ENCODE data around the gene HNRNPF. TPM values are rescaled to one million over a fixed set of nuclear protein-coding genes. Genes with fewer than 3 reads are reported as not detected.
"Not testable (repeated sequence)": the region's sequence is repeated elsewhere in the genome, so short reads cannot be mapped to it uniquely, and the experiment has no call there.

The HNRNPF gene
- total RNA-seq, 1 donor from 2014 or later, result 160 TPM

DNA sequence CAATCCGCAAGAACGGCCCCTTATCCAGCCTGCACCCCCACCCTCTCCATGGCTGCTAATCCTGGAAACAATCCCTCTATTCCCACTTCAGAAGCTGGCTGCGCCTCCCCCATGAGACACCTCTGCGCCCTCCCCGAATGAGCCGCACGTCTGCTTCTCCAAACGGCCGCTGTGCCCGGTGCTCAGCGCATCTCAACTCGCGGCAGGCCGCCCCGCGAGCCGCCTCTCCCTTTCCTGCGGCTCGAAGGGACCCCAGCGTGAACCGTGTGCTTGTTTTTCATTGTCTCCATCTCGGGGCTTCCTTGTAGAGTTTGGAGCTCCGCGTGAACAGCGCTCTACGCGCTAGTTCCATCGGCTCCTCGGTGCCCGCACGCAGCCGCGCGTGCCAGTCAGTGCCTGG is 58.3 kb downstream of the HNRNPF start:
- DNase-seq (ENCODE audit: low read depth in 2 of 2), result no peak

DNA sequence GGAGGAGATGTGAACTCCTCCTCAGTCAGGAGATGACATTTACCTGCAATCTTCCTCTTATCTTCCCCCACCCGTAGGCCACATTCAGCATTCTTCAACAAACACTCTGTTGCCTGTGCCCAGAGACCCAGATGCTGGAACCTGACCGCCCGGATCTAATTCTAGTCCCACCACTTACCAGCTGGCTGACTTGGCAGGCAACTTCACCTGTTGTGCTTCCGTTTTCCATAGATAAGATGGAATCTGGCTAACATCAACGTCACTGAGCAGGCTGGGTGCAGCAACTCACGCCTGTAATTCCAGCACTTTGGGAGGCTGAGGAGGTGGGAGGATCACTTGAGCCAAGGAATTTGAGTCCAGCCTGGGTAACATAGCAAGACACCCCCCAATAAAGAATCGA is 58.8 kb downstream of the HNRNPF start:
- no peak for DNase-seq (ENCODE audit: low read depth in 2 of 2)

DNA sequence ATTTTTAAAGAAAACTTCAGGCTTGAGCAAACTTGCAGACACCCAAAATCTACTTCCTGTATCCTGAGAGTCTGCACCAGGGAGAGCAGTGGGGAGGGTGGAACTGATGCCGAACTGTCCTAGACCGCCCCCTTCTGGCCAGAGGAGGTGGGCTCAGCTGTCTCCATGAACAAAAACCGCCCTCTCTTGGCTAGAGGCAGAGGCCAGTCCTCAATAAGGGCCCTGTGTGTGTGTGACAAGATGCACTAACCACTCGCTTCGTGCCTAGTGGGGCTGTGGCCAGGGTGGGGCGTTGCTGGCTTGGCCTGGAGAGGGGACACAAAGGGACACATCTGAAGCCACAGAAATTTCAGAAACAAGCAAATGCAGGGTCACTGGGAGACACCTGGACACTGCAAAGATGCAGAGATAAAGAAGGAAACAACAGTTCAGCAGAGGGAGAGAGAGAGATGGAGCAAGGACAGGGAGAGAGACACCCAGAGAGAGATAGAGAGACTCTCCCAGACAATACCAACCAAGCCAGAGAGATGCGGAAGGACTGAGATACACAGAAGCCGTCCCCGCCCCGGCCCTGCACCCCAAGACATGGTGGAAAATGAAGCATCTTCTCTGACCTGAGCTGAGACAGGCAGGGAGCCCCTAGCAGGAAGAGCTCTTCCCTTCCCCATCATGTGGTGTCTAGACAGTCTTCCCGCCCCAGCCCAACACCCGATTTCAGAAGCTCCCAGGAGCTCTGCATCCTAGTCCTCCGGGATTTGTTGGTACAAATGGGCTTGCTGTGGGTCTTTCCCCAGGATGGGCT is 60.3 kb downstream of the HNRNPF start:
- peak; percentile 74 to 81 for DNase-seq (ENCODE audit: low read depth in 2 of 2)

DNA sequence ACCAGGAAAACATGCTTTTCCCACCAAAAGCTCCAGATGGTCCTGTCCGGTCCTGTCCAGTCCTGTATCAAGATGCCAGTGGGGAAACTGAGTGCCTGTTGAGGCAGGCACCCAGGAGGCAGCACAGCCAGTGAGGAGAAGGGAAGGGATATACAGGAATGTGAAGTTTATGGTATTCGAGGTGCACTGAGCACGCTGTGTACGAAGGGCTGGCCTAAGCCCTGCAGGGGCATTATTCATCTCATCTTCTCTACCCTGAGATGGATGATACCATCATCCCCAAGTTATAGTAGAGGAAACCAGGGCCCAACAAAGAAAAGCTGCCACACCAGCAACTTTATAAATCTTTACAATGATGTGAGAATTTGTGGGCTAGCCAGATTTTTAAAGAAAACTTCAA is 61.0 kb downstream of the HNRNPF start:
- DNase-seq (ENCODE audit: low read depth in 2 of 2), result no peak

DNA sequence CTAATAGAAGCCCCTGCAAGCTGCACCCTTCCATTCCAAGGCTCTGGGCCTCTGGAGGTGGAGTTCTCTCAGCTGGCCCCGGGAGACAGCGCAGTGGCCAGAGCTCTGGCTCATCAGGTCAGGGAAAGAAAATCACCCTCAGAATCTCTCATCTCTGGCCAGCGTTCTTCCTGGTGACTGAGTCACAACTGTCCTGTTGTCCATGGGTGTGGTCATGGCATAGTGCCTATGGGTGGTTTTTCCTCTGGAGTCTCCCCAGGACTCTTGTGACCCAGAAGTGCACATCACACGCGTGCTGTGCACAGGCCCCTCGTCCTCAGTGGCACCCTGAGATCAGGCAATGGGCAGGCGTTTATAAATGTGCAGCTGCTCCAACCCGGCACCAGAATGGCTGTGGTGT is 64.9 kb downstream of the HNRNPF start:
- no peak for DNase-seq (ENCODE audit: low read depth in 2 of 2)

GRCh38 chr10:43343126-43343525 is 65.9 kb downstream of the HNRNPF start:
- DNase-seq (ENCODE audit: low read depth in 2 of 2), result no peak

- no peak for DNase-seq (ENCODE audit: low read depth in 2 of 2)
Observed at GRCh38 chr10:43342279-43343125, 66.5 kb downstream of the HNRNPF start.

DNA sequence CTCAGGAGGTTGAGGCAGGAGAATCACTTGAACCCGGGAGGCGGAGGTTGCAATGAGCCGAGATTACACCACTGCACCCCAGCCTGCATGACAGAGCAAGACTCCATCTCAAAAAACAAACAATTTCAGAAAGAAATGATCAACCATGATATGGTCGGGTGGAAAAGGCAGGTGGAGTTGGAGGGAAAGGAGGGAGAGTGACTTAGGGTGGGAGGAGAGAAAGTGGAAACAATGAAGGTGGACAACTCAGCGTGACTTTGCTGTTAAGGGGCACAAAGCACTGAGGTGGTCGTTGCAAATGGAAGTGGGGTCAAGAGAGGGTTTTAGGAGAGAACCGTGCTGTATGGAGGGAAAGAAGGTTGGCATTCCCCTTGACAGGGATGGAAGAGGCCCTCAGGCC is 67.5 kb downstream of the HNRNPF start:
- no peak for DNase-seq (ENCODE audit: low read depth in 2 of 2)

DNA sequence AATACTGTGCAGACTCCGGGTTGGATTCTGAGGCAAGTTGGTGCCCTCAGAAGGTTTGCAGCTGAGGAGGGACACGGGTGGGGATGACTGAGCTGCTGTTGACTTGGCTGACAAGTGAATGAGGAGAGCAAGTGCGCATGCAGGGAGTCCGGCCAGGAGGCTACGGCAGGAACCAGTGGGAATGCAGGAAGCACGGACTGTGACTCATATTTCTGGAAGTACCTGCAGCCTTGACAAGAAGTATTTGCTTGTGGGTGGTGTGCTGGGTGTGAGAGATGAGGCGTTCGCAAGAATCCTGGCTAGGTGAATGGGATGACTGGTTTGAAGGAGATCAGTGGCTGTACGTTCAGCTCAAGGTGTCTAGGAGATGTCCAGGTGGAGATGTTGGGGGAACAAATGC is 68.4 kb downstream of the HNRNPF start:
- DNase-seq (ENCODE audit: low read depth in 2 of 2), result peak; percentile 30 to 72

GRCh38 chr10:43340101-43340500 is 68.9 kb downstream of the HNRNPF start:
- no peak for DNase-seq (ENCODE audit: low read depth in 2 of 2)

GRCh38 chr10:43339136-43339535 is 69.8 kb downstream of the HNRNPF start:
- peak in 1 of 2 donors; percentile 9 for DNase-seq (ENCODE audit: low read depth in 2 of 2)

- no peak for DNase-seq (ENCODE audit: low read depth in 2 of 2)
Observed at GRCh38 chr10:43338117-43338516, 70.9 kb downstream of the HNRNPF start.

DNA sequence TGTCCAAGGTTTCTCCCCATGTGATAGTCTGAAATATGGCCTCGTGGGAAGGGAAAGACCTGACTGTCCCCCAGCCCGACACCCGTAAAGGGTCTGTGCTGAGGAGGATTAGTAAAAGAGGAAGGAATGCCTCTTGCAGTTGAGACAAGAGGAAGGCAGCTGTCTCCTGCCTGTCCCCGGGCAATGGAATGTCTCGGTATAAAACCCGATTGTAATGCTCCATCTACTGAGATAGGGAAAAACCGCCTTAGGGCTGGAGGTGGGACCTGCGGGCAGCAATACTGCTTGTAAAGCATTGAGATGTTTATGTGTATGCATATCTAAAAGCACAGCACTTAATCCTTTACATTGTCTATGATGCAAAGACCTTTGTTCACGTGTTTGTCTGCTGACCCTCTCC is 71.5 kb downstream of the HNRNPF start:
- DNase-seq (ENCODE audit: low read depth in 2 of 2), result not testable (repeated sequence)

DNA sequence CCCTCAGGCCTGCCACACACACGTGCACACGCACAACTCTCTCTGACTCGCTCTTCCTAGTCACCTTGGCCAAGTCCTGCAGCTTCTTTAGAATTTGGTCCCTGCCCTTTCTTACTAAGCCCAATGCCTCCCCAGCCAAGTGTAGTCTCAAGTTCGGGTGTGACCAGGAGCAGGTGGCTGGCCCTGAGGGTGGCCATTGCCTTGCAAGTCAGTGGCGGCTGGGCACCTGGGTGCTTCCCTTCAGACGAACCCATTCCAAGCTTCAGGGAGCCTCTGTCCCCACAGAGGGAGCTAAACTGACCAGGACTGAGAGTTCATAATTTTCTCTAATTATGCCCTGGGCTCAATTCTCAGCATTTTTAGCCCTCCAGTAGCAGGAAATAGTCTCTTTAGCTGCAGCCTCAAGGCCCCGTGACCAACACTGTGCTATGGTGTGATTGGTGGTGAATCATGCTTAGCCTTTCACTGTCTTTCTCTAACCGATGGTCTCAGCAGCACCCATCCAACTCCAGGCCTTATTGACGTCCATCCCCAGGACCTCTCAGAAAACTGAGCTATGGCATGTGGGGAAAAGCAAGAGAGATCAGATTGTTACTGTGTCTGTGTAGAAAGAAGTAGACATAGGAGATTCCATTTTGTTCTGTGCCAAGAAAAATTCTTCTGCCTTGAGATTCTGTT is 72.2 kb downstream of the HNRNPF start:
- DNase-seq (ENCODE audit: low read depth in 2 of 2), result no peak

GRCh38 chr10:43336061-43336460 is 72.9 kb downstream of the HNRNPF start:
- no peak for DNase-seq (ENCODE audit: low read depth in 2 of 2)

Other genes with a start within 250 kb of the HNRNPF start
- under 0.01 and 0.44 TPM in 2 replicates for gene RASGEF1A, start 142.1 kb downstream of the HNRNPF start, total RNA-seq
- not detected in 2 replicates for gene FXYD4, start 37.5 kb downstream of the HNRNPF start, total RNA-seq
- gene ZNF487, start 27.9 kb upstream of the HNRNPF start, total RNA-seq, result 1.2 and 1.5 TPM in 2 replicates
- gene ZNF239, start 165.4 kb upstream of the HNRNPF start, total RNA-seq, result 0.22 and 0.40 TPM in 2 replicates
- gene ZNF485, start 197.3 kb upstream of the HNRNPF start, total RNA-seq, result 0.44 and 0.60 TPM in 2 replicates
- 19.2 and 32.5 TPM in 2 replicates for gene ZNF32, start 239.7 kb upstream of the HNRNPF start, total RNA-seq